ENCODE results near the gene EXOC1. TPM values are rescaled to one million over a fixed set of nuclear protein-coding genes. Genes with fewer than 3 reads are reported as not detected.

The EXOC1 gene
- total and polyA plus RNA-seq, 12 donors: 13.1 to 26.3 (median 21.5) TPM

DNA sequence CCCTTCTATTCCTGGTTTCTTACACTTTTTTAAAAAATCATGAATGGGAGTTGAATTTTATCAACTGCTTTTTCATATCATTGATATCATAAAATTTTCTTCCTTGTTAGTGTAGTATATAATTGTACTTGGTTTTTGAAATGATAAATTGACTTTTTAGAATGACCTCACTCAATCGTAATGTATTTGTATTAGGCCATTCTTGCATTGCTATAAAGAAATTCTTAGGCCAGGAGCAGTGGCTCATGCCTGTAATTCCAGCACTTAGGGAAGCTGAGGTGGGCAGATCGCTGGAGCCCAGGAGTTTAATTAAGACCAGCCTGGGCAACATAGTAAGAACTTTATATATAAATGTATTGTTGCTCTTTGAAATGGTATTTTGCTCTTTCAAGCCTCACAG lies 6.3 kb downstream of the EXOC1 start:
- H3K27ac ChIP-seq: no peak overlapping the region
- WGBS, 2 donors: 57 to 92% methylated on average over 2 of the region's 2 CpGs
- DNase-seq (no peak), ATAC-seq (no peak)
- peaks cover 0 to 5% (median 0%) of the 10 kb centered on the region in 11 donors for H3K9me3 ChIP-seq
- peaks cover 0 to 15% (median 7%) of the 10 kb centered on the region in 9 donors for H3K4me1 ChIP-seq
- intact Hi-C loops (cut with DNase I): loop anchor here in 5 of 10 donors (10.0 kb wide), 3 partner anchors 315 to 515 kb away; partner anchors contain the start of genes CLOCK (in 4 of the 5) and SRD5A3 (in 2 of the 5)
- H3K27me3 ChIP-seq: no peaks in the 10 kb centered on the region
- no peak overlapping the region for H3K4me3 ChIP-seq
- H3K36me3 ChIP-seq: peaks cover 0 to 74% (median 14%) of the 10 kb centered on the region in 9 donors
- TF ChIP-seq, protein P1, sequence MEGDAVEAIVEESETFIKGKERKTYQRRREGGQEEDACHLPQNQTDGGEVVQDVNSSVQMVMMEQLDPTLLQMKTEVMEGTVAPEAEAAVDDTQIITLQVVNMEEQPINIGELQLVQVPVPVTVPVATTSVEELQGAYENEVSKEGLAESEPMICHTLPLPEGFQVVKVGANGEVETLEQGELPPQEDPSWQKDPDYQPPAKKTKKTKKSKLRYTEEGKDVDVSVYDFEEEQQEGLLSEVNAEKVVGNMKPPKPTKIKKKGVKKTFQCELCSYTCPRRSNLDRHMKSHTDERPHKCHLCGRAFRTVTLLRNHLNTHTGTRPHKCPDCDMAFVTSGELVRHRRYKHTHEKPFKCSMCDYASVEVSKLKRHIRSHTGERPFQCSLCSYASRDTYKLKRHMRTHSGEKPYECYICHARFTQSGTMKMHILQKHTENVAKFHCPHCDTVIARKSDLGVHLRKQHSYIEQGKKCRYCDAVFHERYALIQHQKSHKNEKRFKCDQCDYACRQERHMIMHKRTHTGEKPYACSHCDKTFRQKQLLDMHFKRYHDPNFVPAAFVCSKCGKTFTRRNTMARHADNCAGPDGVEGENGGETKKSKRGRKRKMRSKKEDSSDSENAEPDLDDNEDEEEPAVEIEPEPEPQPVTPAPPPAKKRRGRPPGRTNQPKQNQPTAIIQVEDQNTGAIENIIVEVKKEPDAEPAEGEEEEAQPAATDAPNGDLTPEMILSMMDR (IDR thresholded peaks at IDR 0.05): no peak

GRCh38 chr4:55864577-55865223 lies 11.3 kb downstream of the EXOC1 start:
- Histone ChIP-seq H3K27ac (peak overlapping the region in 2 of 10 donors; percentile 34 to 70), H3K36me3 (peaks cover 0 to 80% (median 21%) of the 10 kb centered on the region in 9 donors), H3K4me1 (peaks cover 0 to 27% (median 20%) of the 10 kb centered on the region in 9 donors), H3K27me3 (no peaks in the 10 kb centered on the region), H3K4me3 (no peak overlapping the region), H3K9me3 (no peaks in the 10 kb centered on the region)
- intact Hi-C loops (cut with DNase I): loop anchor here in 3 of 10 donors (5.0 to 10.0 kb wide), 4 partner anchors 320 to 520 kb away; partner anchors contain the start of genes CLOCK (in 2 of the 3) and SRD5A3 (in 2 of the 3)
- WGBS, 2 donors: 98 to 100% methylated on average over 1 of the region's 1 CpG
- ATAC-seq (no peak), DNase-seq (no peak)
- TF ChIP-seq, protein P1 (IDR thresholded peaks at IDR 0.05): no peak

GRCh38 chr4:55865228-55865806 lies 11.9 kb downstream of the EXOC1 start:
- TF ChIP-seq, protein P1 (IDR thresholded peaks at IDR 0.05): no peak

DNA sequence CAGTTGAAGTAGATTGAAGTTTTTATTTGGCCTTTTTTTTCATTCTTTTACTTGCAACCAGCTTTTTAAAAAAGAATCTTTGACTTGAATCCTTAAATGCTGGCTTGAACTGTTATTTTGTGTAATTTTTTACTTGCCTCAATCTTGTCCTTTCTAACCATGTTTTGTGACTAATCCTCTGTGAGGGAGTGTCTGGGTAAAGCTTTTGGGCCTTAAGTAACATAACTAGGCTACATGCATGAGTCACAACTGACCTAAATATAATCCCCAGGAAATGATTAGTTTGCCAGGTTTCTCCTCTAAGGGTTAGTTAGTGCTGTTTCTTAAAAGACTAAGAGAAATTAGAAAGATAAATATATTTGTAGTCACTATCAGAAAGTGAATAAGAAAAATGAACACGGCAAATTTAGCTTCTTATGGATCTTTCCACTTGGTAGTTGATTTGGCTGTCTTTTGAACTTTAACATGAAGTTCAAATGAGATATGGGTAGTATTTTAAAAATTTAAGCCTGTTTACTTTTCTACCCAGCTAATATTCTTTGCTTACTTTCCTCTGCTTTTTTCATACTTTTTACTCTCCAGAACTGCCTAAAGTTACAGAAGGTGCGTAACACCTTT lies 13.0 kb downstream of the EXOC1 start:
- H3K4me3 ChIP-seq: peak overlapping the region in 1 of 10 donors; percentile 2

More at GRCh38 chr4:55865228-55865806, 11.9 kb downstream of the EXOC1 start:
- peaks cover 0 to 27% (median 20%) of the 10 kb centered on the region in 9 donors for H3K4me1 ChIP-seq
- no peaks in the 10 kb centered on the region for H3K9me3 ChIP-seq
- peak overlapping the region in 5 of 10 donors; percentile 36 to 77 (median 70) for H3K27ac ChIP-seq
- intact Hi-C loops (cut with DNase I): loop anchor here in 3 of 10 donors (5.0 to 10.0 kb wide), 4 partner anchors 321 to 521 kb away; partner anchors contain the start of genes CLOCK (in 2 of the 3) and SRD5A3 (in 2 of the 3)
- H3K27me3 ChIP-seq: no peaks in the 10 kb centered on the region
- DNase-seq (no peak), ATAC-seq (no peak)
- H3K4me3 ChIP-seq: no peak overlapping the region
- H3K36me3 ChIP-seq: peaks cover 0 to 80% (median 21%) of the 10 kb centered on the region in 9 donors
- WGBS, 2 donors: 74 to 85% methylated on average over 2 of the region's 2 CpGs

More for the DNA sequence above, 13.0 kb downstream of the EXOC1 start:
- peak overlapping the region in 7 of 10 donors; percentile 36 to 77 (median 66) for H3K27ac ChIP-seq
- TF ChIP-seq, protein P1 (IDR thresholded peaks at IDR 0.05): no peak
- no peaks in the 10 kb centered on the region for H3K27me3 ChIP-seq
- 47 to 61% methylated on average over 2 of the region's 2 CpGs for WGBS, 2 donors
- peaks cover 0 to 80% (median 31%) of the 10 kb centered on the region in 9 donors for H3K36me3 ChIP-seq
- no peaks in the 10 kb centered on the region for H3K9me3 ChIP-seq
- H3K4me1 ChIP-seq: peaks cover 0 to 27% (median 20%) of the 10 kb centered on the region in 9 donors
- intact Hi-C loops (cut with DNase I): loop anchor here in 3 of 10 donors (5.0 to 10.0 kb wide), 4 partner anchors 322 to 522 kb away; partner anchors contain the start of genes CLOCK (in 2 of the 3) and SRD5A3 (in 2 of the 3)
- DNase-seq (no peak), ATAC-seq (peak; percentile 79 to 98 (median 96))

Measured in heart right ventricle (tissue), 16 donors.